HEK293T (cell line): ENCODE results near the gene ZNF280A.
A peak's percentile ranks its signal among the peaks of the same experiment; 100 is the strongest.

Experiments
- CTCF ChIA-PET: fragments of 350-600 bp; formaldehyde crosslinking; extraction: SDS; loops from one replicate; lab custom pipeline; 2021; ENCODE audit warnings: antibody characterized with exemption, inconsistent platforms; lab: Yijun Ruan, JAX
- POLR2A ChIA-PET: fragments of 350-600 bp; formaldehyde crosslinking; extraction: SDS; loops from one replicate; lab custom pipeline; 2020; ENCODE audit warnings: antibody characterized with exemption, inconsistent platforms; lab: Yijun Ruan, JAX
- DNase-seq: peaks from one replicate; pipeline ENCODE4 v3.0.0; 2012; ENCODE audit warnings: mixed read lengths; ENCODE audit errors: extremely low spot score
- ARNT ChIP-seq: fragments of 450-650 bp; IDR thresholded peaks from 2 replicates; pipeline ENCODE4 v1.6.1; 2017; ENCODE audit warnings: mild to moderate bottlenecking
- BHLHE40 ChIP-seq: fragments of 450-650 bp; IDR thresholded peaks from 2 replicates; pipeline ENCODE4 v1.6.1; 2016; ENCODE audit warnings: mild to moderate bottlenecking, moderate library complexity, borderline replicate concordance
- CTBP1 ChIP-seq: fragments of 450-650 bp; IDR thresholded peaks from 2 replicates; pipeline ENCODE4 v1.6.1; 2016; ENCODE audit warnings: borderline replicate concordance
- ELF4 ChIP-seq: fragments of 450-650 bp; IDR thresholded peaks from 2 replicates; pipeline ENCODE4 v1.6.1; 2017; ENCODE audit warnings: antibody characterized with exemption
- FOXA1 ChIP-seq: fragments of 450-650 bp; IDR thresholded peaks from 2 replicates; pipeline ENCODE4 v1.6.1; 2016; ENCODE audit warnings: mild to moderate bottlenecking
- FOXK2 ChIP-seq: fragments of 450-650 bp; IDR thresholded peaks from 2 replicates; pipeline ENCODE4 v1.6.1; 2016; ENCODE audit warnings: mild to moderate bottlenecking
- FOXM1 ChIP-seq: fragments of 450-650 bp; IDR thresholded peaks from 2 replicates; pipeline ENCODE4 v1.6.1; 2017; ENCODE audit warnings: mild to moderate bottlenecking, borderline replicate concordance
- HDGF ChIP-seq: fragments of 450-650 bp; IDR thresholded peaks from 2 replicates; pipeline ENCODE4 v1.6.1; 2017; ENCODE audit warnings: antibody characterized with exemption, borderline replicate concordance
- L3MBTL2 ChIP-seq: fragments of 450-650 bp; conservative IDR thresholded peaks from 2 replicates; pipeline ENCODE4 v1.6.1; 2016; ENCODE audit warnings: mild to moderate bottlenecking
- LEF1 ChIP-seq: fragments of 450-650 bp; IDR thresholded peaks from 2 replicates; pipeline ENCODE4 v1.6.1; 2017; ENCODE audit warnings: mild to moderate bottlenecking, borderline replicate concordance
- NFRKB ChIP-seq: fragments of 450-650 bp; IDR thresholded peaks from 2 replicates; pipeline ENCODE4 v1.6.1; 2016; ENCODE audit warnings: mild to moderate bottlenecking, moderate library complexity
- SP1 ChIP-seq: fragments of 450-650 bp; IDR thresholded peaks from 2 replicates; pipeline ENCODE4 v1.6.1; 2017
- SUZ12 ChIP-seq: fragments of 450-650 bp; IDR thresholded peaks from 2 replicates; pipeline ENCODE4 v1.6.1; 2016; ENCODE audit warnings: mild to moderate bottlenecking
- TARDBP ChIP-seq: fragments of 450-650 bp; IDR thresholded peaks from 2 replicates; pipeline ENCODE4 v1.6.1; 2016
- ZNF384 ChIP-seq: fragments of 450-650 bp; IDR thresholded peaks from 2 replicates; pipeline ENCODE4 v1.6.1; 2016
- TF ChIP-seq, protein P1 (sequence below): fragments of 450-650 bp; IDR thresholded peaks from 2 replicates; pipeline ENCODE4 v1.6.1; 2016

The ZNF280A gene

DNA sequence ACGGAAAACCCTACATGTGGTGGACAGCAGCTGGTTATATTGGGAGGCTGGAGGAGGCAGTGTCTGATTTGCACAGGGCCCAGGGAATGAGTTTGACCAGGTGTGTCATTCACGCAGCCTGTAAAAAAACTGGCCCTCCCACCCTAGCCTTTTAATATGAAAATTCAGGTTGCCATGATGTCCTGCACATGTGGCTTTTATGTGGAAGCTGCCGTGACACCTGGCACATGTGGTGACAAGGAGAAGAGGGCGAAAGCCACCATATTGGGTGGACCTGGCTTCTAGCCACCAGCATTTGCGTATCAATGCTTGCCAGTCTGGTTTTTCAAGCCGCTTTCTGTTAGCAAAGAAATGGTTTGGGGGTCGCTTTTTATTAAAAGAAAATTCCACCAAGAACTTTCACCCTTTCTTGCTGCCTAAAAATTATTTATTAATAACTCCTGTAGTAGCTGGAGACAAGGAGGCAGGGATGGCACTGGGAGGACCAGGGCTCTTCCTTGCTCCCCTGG lies 54.9 kb downstream of the ZNF280A start:
- ChIA-PET CTCF (interaction anchor here (1.1 to 1.2 kb wide), 3 partner anchors 111 to 391 kb away, joined by 4 to 5 read pairs (median 4); no protein-coding TSS in a partner anchor), POLR2A (no interaction called here)
- TF ChIP-seq ELF4 = no peak
- TF ChIP-seq HDGF = no peak
- TF ChIP-seq L3MBTL2 = no peak
- TF ChIP-seq ZNF384 = no peak
- TF ChIP-seq FOXA1 = no peak
- TF ChIP-seq LEF1 = no peak
- TF ChIP-seq ARNT = no peak
- TF ChIP-seq, protein P1, sequence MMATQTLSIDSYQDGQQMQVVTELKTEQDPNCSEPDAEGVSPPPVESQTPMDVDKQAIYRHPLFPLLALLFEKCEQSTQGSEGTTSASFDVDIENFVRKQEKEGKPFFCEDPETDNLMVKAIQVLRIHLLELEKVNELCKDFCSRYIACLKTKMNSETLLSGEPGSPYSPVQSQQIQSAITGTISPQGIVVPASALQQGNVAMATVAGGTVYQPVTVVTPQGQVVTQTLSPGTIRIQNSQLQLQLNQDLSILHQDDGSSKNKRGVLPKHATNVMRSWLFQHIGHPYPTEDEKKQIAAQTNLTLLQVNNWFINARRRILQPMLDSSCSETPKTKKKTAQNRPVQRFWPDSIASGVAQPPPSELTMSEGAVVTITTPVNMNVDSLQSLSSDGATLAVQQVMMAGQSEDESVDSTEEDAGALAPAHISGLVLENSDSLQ = no peak
- no peak for TF ChIP-seq TARDBP
- TF ChIP-seq BHLHE40 = no peak
- TF ChIP-seq FOXK2 = no peak
- TF ChIP-seq FOXM1 = no peak
- DNase-seq = no peak

DNA sequence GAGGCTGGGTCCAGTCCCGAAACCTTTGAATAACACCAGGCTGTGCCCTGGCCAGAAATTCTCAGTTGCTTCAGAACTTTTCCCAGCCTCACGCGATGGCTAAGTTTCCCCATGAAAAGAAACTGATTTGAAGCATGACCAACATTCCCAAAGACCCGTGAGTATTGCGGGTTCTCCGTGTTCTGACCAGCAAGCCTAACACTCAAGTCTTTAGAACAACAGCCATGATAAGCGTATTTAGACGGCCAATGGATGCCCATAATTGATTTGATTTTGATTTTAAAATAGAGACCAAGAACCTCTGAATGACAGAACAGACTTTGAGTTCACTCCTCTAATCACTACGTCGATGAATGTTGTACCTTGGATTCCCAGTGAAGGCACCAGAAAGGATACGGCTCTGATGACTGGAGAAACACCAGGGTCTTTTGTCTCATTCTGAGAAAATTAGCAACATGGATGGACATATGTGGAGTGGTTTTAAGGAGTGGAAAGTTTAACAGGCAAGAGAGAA lies 55.5 kb downstream of the ZNF280A start:
- ChIA-PET CTCF (interaction anchor here (0.7 to 2.6 kb wide), 17 partner anchors 16 to 493 kb away, joined by 3 to 11 read pairs (median 4); no protein-coding TSS in a partner anchor), POLR2A (no interaction called here)
- TF ChIP-seq L3MBTL2 (no peak), TARDBP (no peak), ZNF384 (no peak), SP1 (no peak), NFRKB (no peak), LEF1 (no peak), HDGF (no peak), BHLHE40 (no peak), ARNT (no peak), FOXM1 (no peak), FOXA1 (no peak), SUZ12 (no peak), CTBP1 (no peak), ELF4 (no peak), FOXK2 (no peak)
- TF ChIP-seq, protein P1 = no peak
- no peak for DNase-seq

DNA sequence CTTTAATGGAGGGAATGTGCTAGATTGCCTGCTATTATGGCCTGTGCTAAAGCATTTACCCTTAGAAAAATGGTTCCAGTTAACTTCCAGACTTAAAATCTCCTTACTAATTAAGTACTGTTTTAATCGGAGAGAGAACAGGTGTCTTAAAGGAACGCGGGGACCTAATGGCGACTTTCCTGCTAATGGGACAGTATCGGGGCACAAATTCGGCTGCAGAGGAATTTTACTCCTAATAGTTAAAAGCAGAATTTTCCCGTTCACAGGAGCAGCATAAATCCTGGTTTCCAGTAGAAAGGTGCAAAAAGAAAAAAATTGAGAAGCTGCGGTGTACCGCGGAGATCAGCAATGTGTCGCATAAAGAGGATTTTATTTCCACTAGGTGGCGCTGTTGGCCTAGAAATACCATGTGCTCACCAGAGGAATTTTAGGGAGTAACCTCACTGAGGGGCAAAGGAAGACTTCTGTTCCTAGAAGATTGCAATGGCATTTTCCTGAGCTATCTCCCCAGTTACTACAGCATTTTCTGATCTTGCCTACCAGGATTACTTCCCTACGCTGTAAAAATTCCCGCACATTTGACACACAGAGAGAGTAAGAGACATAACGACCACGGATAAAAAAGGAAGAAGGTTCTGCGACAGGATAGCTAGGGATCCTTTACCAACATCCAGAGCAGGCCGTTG lies 56.1 kb downstream of the ZNF280A start:
- peak; percentile 83 for DNase-seq
- POLR2A ChIA-PET = no interaction called here

More for the DNA sequence above, 56.1 kb downstream of the ZNF280A start:
- no peak for TF ChIP-seq NFRKB
- TF ChIP-seq, protein P1 = no peak
- no peak for TF ChIP-seq FOXM1
- TF ChIP-seq BHLHE40 = no peak
- no peak for TF ChIP-seq TARDBP
- TF ChIP-seq LEF1 = no peak
- CTCF ChIA-PET = interaction anchor here (0.6 to 3.2 kb wide), 26 partner anchors 16 to 496 kb away, joined by 3 to 12 read pairs (median 4); no protein-coding TSS in a partner anchor
